Measurements from ENCODE around the gene CDK6. TPM values are rescaled to one million over a fixed set of nuclear protein-coding genes. Genes with fewer than 3 reads are reported as not detected.

The CDK6 gene
- total and polyA plus RNA-seq, 10 of the 15 experiments (the other 5 are each of a cell fraction or from before 2014, with no cell fraction given), result 8.0 to 118 (median 45.8) TPM

- no peaks in the 10 kb centered on the region for H4K20me1 ChIP-seq (ENCODE audit: control insufficient read depth, insufficient read depth)
- no peak overlapping the region for H3K4me3 ChIP-seq
- H3K36me3 ChIP-seq (ENCODE audit: control insufficient read depth in 2 of 2, insufficient read depth in 2 of 2, low read length in 1 of 2), result peaks cover 0 to 1% of the 10 kb centered on the region in 2 experiments; a peak in 3 of 4 replicates
- peaks cover 12% of the 10 kb centered on the region for H3K79me2 ChIP-seq (ENCODE audit: control insufficient read depth, insufficient read depth, low read length)
- H3K27me3 ChIP-seq (replicated peaks in 1 of 2; ENCODE audit: control insufficient read depth in 2 of 2, insufficient read depth in 2 of 2, low read length in 1 of 2), result no peaks in the 10 kb centered on the region
- H3K4me1 ChIP-seq (ENCODE audit: control insufficient read depth, insufficient read depth, low read length), result peaks cover 9% of the 10 kb centered on the region
- DNase-seq (ENCODE audit: low read depth, low spot score), result no peak
- no peak for FAIRE-seq
- BruUV-seq (replicated peaks), result no TSS peak
- no peak overlapping the region for H3K9ac ChIP-seq (ENCODE audit: control insufficient read depth, insufficient read depth, low read length)
- 91% methylated on average over 6 of the region's 6 CpGs for WGBS (ENCODE audit: insufficient coverage, insufficient replicate concordance, low lambda C conversion rate, missing lambda C conversion rate)
- ChIA-PET RAD21 (ENCODE audit: unreplicated experiment) (no interaction called here), CTCF (no interaction called here), POLR2A (no interaction called here), SMC1A (ENCODE audit: uncharacterized antibody, unreplicated experiment) (interaction anchor here (1.0 to 1.2 kb wide), 2 partner anchors 13 to 63 kb away, joined by 4 read pairs; no protein-coding TSS in a partner anchor)
- TF ChIP-seq RUNX3 (IDR thresholded peaks at IDR 0.05; ENCODE audit: low read length) (no peak), SMARCA5 (IDR thresholded peaks at IDR 0.05) (no peak), CHD4 (IDR thresholded peaks at IDR 0.05) (no peak), SPI1 (IDR thresholded peaks at IDR 0.05; ENCODE audit: borderline replicate concordance, insufficient read depth, low read depth, low read length) (no peak), YBX1 (IDR thresholded peaks at IDR 0.05) (no peak)
- H3K9me3 ChIP-seq (replicated peaks; ENCODE audit: control insufficient read depth, insufficient read depth, low read length), result no peaks in the 10 kb centered on the region; the same call in 2 of the 3 replicates
- no peak overlapping the region for H3K27ac ChIP-seq (ENCODE audit: control insufficient read depth, insufficient read depth)
- no peak overlapping the region for H2AFZ ChIP-seq (ENCODE audit: control insufficient read depth, low read depth, low read length)
- H3K4me2 ChIP-seq (ENCODE audit: control insufficient read depth, insufficient read depth), result no peak overlapping the region
- intact Hi-C loops (cut with micrococcal nuclease; ENCODE audit: unreplicated experiment), result no loop called here
- in situ Hi-C loops (cut with MboI), result no loop called here
- ATAC-seq, result no peak
These were observed 85.4 kb downstream of the CDK6 start for GRCh38 chr7:92750946-92751345.

- no peak for DNase-seq (ENCODE audit: low read depth, low spot score)
- TF ChIP-seq STAT1 (conservative IDR thresholded peaks at IDR 0.05), result no peak
- no peak for TF ChIP-seq MEF2A (IDR thresholded peaks at IDR 0.05; ENCODE audit: insufficient read depth, low read depth, low read length)
- TF ChIP-seq ZNF207 (IDR thresholded peaks at IDR 0.05; ENCODE audit: borderline replicate concordance), result no peak
- Histone ChIP-seq H3K4me2 (ENCODE audit: control insufficient read depth, insufficient read depth) (no peak overlapping the region), H3K9me3 (replicated peaks; ENCODE audit: control insufficient read depth, insufficient read depth, low read length) (no peaks in the 10 kb centered on the region; the same call in 2 of the 3 replicates), H3K9ac (ENCODE audit: control insufficient read depth, insufficient read depth, low read length) (no peak overlapping the region), H4K20me1 (ENCODE audit: control insufficient read depth, insufficient read depth) (no peaks in the 10 kb centered on the region), H3K79me2 (ENCODE audit: control insufficient read depth, insufficient read depth, low read length) (peaks cover 12% of the 10 kb centered on the region), H2AFZ (ENCODE audit: control insufficient read depth, low read depth, low read length) (no peak overlapping the region), H3K36me3 (ENCODE audit: control insufficient read depth in 2 of 2, insufficient read depth in 2 of 2, low read length in 1 of 2) (peaks cover 0 to 1% of the 10 kb centered on the region in 2 experiments; a peak in 2 of 4 replicates), H3K4me3 (no peak overlapping the region), H3K4me1 (ENCODE audit: control insufficient read depth, insufficient read depth, low read length) (peaks cover 6% of the 10 kb centered on the region), H3K27ac (ENCODE audit: control insufficient read depth, insufficient read depth) (no peak overlapping the region), H3K27me3 (replicated peaks in 1 of 2; ENCODE audit: control insufficient read depth in 2 of 2, insufficient read depth in 2 of 2, low read length in 1 of 2) (no peaks in the 10 kb centered on the region)
- CTCF ChIA-PET, result no interaction called here
- SMC1A ChIA-PET (ENCODE audit: uncharacterized antibody, unreplicated experiment), result interaction anchor here (1.0 to 1.2 kb wide), 2 partner anchors 12 to 63 kb away, joined by 4 read pairs; no protein-coding TSS in a partner anchor
- peak; percentile 44 for FAIRE-seq
- intact Hi-C loops (cut with micrococcal nuclease; ENCODE audit: unreplicated experiment) (no loop called here), in situ Hi-C loops (cut with MboI) (no loop called here)
- RAD21 ChIA-PET (ENCODE audit: unreplicated experiment), result no interaction called here
- 95% methylated on average over 4 of the region's 4 CpGs for WGBS (ENCODE audit: insufficient coverage, insufficient replicate concordance, low lambda C conversion rate, missing lambda C conversion rate)
- POLR2A ChIA-PET, result no interaction called here
- no peak for ATAC-seq
- no TSS peak for BruUV-seq (replicated peaks)
These were observed 85.9 kb downstream of the CDK6 start for GRCh38 chr7:92750447-92750839.

All from GM12878 (cell line).